ENCODE results near the gene ACTBL2.

The ACTBL2 gene

DNA sequence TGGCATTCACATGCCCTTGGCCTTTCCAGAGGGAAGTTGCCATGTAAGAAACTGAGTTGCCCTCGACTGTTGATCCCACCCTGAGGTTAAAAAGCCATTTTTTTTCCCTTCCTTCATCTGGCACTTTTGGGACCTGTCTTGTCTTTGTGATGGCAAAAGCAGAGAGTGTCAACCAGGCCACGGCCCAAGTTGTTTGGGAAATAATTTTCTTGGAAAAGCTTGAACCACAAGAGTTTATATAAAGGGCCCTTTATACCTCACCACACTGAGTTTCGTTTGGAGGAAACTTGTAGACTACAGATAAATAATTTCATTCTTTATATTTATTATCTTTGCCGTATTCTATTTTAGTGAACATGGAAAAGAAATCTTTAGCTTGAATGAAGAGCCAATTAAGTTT is 34.3 kb downstream of the ACTBL2 start:
- no peak overlapping the region for H3K4me3 ChIP-seq (ENCODE audit: low read length)
- no peak for DNase-seq (ENCODE audit: low read depth)

GRCh38 chr5:57447658-57448057 is 35.0 kb downstream of the ACTBL2 start:
- no peak overlapping the region for H3K4me3 ChIP-seq (ENCODE audit: low read length)
- DNase-seq (ENCODE audit: low read depth): no peak
- TF ChIP-seq, protein P1, sequence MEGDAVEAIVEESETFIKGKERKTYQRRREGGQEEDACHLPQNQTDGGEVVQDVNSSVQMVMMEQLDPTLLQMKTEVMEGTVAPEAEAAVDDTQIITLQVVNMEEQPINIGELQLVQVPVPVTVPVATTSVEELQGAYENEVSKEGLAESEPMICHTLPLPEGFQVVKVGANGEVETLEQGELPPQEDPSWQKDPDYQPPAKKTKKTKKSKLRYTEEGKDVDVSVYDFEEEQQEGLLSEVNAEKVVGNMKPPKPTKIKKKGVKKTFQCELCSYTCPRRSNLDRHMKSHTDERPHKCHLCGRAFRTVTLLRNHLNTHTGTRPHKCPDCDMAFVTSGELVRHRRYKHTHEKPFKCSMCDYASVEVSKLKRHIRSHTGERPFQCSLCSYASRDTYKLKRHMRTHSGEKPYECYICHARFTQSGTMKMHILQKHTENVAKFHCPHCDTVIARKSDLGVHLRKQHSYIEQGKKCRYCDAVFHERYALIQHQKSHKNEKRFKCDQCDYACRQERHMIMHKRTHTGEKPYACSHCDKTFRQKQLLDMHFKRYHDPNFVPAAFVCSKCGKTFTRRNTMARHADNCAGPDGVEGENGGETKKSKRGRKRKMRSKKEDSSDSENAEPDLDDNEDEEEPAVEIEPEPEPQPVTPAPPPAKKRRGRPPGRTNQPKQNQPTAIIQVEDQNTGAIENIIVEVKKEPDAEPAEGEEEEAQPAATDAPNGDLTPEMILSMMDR (conservative IDR thresholded peaks at IDR 0.05; ENCODE audit: low read depth, low read length): no peak

More for the DNA sequence above, 34.3 kb downstream of the ACTBL2 start:
- TF ChIP-seq, protein P1 (conservative IDR thresholded peaks at IDR 0.05; ENCODE audit: low read depth, low read length): no peak

GRCh38 chr5:57446966-57447365 is 35.6 kb downstream of the ACTBL2 start:
- no peak for DNase-seq (ENCODE audit: low read depth)

GRCh38 chr5:57445705-57446037 is 36.9 kb downstream of the ACTBL2 start:
- TF ChIP-seq, protein P1 (conservative IDR thresholded peaks at IDR 0.05; ENCODE audit: low read depth, low read length): no peak
- DNase-seq (ENCODE audit: low read depth): no peak
- no peak overlapping the region for H3K4me3 ChIP-seq (ENCODE audit: low read length)

More at GRCh38 chr5:57446966-57447365, 35.6 kb downstream of the ACTBL2 start:
- TF ChIP-seq, protein P1 (conservative IDR thresholded peaks at IDR 0.05; ENCODE audit: low read depth, low read length): no peak
- H3K4me3 ChIP-seq (ENCODE audit: low read length): no peak overlapping the region

GRCh38 chr5:57445006-57445704 is 37.5 kb downstream of the ACTBL2 start:
- no peak for DNase-seq (ENCODE audit: low read depth)
- no peak overlapping the region for H3K4me3 ChIP-seq (ENCODE audit: low read length)
- TF ChIP-seq, protein P1 (conservative IDR thresholded peaks at IDR 0.05; ENCODE audit: low read depth, low read length): no peak

DNA sequence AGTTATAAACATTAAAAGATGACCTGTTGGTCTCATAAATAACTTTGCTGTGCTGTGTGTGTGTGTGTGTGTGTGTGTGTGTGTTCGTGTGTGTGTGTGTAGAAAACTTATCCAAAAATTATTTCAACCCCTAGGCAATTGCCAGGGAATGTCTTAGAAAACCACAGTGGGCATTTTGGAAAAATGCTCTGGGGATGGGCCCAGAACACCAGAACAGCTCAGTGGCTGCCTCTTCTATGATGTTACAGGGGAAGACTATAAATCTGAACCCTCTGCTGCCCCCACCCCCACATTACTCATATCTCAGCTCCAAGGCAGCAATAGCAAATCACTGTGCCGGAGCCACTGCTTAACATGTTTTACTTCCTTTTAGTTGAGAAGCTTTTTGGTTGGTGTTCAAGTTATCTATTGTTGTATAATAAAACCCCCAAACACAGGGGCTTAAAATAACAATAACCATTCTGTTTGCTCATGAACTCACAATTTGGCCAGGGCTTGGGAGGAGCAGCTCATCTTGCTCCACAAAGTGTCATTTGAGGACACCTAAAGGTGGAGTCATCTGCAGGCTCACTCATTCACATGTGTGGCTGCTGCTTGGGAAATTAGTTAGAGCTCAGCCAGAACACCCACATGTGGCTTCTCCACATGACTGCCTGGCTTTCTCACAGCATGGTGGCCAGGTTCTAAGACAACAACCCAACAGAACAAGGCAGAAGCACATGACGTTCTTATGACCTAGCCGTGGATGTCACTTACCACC is 40.4 kb downstream of the ACTBL2 start:
- no peak for DNase-seq (ENCODE audit: low read depth)
- no peak overlapping the region for H3K4me3 ChIP-seq (ENCODE audit: low read length)
- TF ChIP-seq, protein P1 (conservative IDR thresholded peaks at IDR 0.05; ENCODE audit: low read depth, low read length): no peak

GRCh38 chr5:57441557-57441956 is 41.1 kb downstream of the ACTBL2 start:
- DNase-seq (ENCODE audit: low read depth): no peak
- TF ChIP-seq, protein P1 (conservative IDR thresholded peaks at IDR 0.05; ENCODE audit: low read depth, low read length): no peak
- H3K4me3 ChIP-seq (ENCODE audit: low read length): no peak overlapping the region

All from retinal pigment epithelial cell (primary cell).